K562 (cell line): ENCODE results near the gene SCP2. TPM values are rescaled to one million over a fixed set of nuclear protein-coding genes. Genes with fewer than 3 reads are reported as not detected.

Experiments
- ATAC-seq: fragments of 200-7000 bp; cut with Tn5 transposase; 3 replicates; pipeline ENCODE4 v1.9.1; 2020; ENCODE audit warnings: moderate library complexity
- BruUV-seq: library from RNA; stranded (reverse); fragments of 400-500 nt; replicated peaks from 2 replicates; lab custom pipeline; 2021; lab: Mats Ljungman, UMichigan
- CTCF ChIA-PET: fragments of 300-600 bp; formaldehyde crosslinking; extraction: SDS; loops from one replicate; lab custom pipeline; 2021; ENCODE audit warnings: low intra/inter-chr PET ratio; lab: Yijun Ruan, JAX
- POLR2A ChIA-PET: fragments of 300-600, 350-650 bp; sonication (Branson Sonifier 250); formaldehyde crosslinking; extraction: SDS; loops from one replicate; lab custom pipeline; 2021; ENCODE audit warnings: antibody characterized with exemption, inconsistent platforms; lab: Yijun Ruan, JAX
- DNase-seq, 4 experiments: peaks; one replicate each; pipeline versions ENCODE4 v3.0.0 to v3.0.0-alpha.2; 2011 to 2018; ENCODE audit warnings: low spot score in 3 of 4, mixed read lengths in 3 of 4; ENCODE audit errors: extremely low read depth in 1 of 4
- FAIRE-seq: peaks from 2 replicates; lab custom pipeline; 2011; peaks lifted over from hg19 to GRCh38; lab: Jason Lieb, UNC
- H2AFZ ChIP-seq: 2 replicates; pipeline ENCODE4 v1.6.0; 2011; ENCODE audit warnings: low read depth, low read length, control low read depth, inconsistent platforms
- H3K27ac ChIP-seq: fragments of 200-600 bp; 3 replicates; pipeline ENCODE4 v1.8.0; 2011; ENCODE audit warnings: low read depth, mild to moderate bottlenecking, control low read depth, inconsistent platforms, low read length, moderate library complexity, mixed read lengths; ENCODE audit errors: extremely low read depth
- H3K27me3 ChIP-seq, 2 experiments: fragments of 300-600 bp in 1 of 2; 2 replicates in 1 of 2; 3 replicates in 1 of 2; pipeline versions ENCODE4 v1.6.0 to v1.8.0; 2011; ENCODE audit warnings: inconsistent platforms in 2 of 2, low read length in 2 of 2, mild to moderate bottlenecking in 1 of 2, mixed read lengths in 1 of 2, moderate library complexity in 1 of 2; ENCODE audit not compliant: control insufficient read depth in 2 of 2, insufficient read depth in 2 of 2
- H3K36me3 ChIP-seq: fragments of 300-600 bp; 3 replicates; pipeline ENCODE4 v1.8.0; 2011; ENCODE audit warnings: mild to moderate bottlenecking, low read length, inconsistent platforms; ENCODE audit not compliant: control insufficient read depth, insufficient read depth
- H3K4me1 ChIP-seq, 2 experiments: fragments of 200-600 bp in 1 of 2; replicated peaks in 1 of 2; 2 replicates in 1 of 2; 3 replicates in 1 of 2; pipeline versions ENCODE4 v1.5.1 to v1.8.0; 2011; ENCODE audit warnings: inconsistent platforms in 2 of 2, low read length in 2 of 2, mild to moderate bottlenecking in 1 of 2, mixed read lengths in 1 of 2, moderate library complexity in 1 of 2; ENCODE audit not compliant: control insufficient read depth in 2 of 2, insufficient read depth in 2 of 2
- H3K4me2 ChIP-seq: 2 replicates; pipeline ENCODE4 v1.6.1; 2011; ENCODE audit warnings: low read length, control low read depth, inconsistent platforms, mixed read lengths; ENCODE audit not compliant: insufficient read depth
- H3K4me3 ChIP-seq: fragments of 200-600 bp; sonication (generic), shearing (Covaris generic); 2 replicates; pipeline ENCODE4 v1.5.1; 2016; ENCODE audit warnings: control low read depth, inconsistent platforms
- H3K79me2 ChIP-seq: fragments of 200-600 bp; 3 replicates; pipeline ENCODE4 v1.8.0; 2011; ENCODE audit warnings: low read length, inconsistent platforms; ENCODE audit not compliant: control insufficient read depth, insufficient read depth
- H3K9ac ChIP-seq, 2 experiments: 2 replicates each; pipeline versions ENCODE4 v1.6.0 to v1.6.1; 2011; ENCODE audit warnings: low read depth in 2 of 2, low read length in 2 of 2, control low read depth in 1 of 2, inconsistent platforms in 1 of 2, mild to moderate bottlenecking in 1 of 2, mixed read lengths in 1 of 2; ENCODE audit not compliant: insufficient read depth in 1 of 2
- H3K9me1 ChIP-seq: one replicate; pipeline ENCODE4 v1.6.0; 2011; ENCODE audit warnings: inconsistent platforms, mild to moderate bottlenecking, low read length, moderate library complexity; ENCODE audit not compliant: control insufficient read depth, insufficient read depth
- H3K9me3 ChIP-seq: replicated peaks from 2 replicates; pipeline ENCODE4 v1.5.1; 2011; ENCODE audit warnings: low read depth, low read length, inconsistent platforms; ENCODE audit not compliant: control insufficient read depth, insufficient read depth
- H4K20me1 ChIP-seq: replicated peaks from 2 replicates; pipeline ENCODE4 v1.6.1; 2011; ENCODE audit warnings: low read length, inconsistent platforms, mixed read lengths; ENCODE audit not compliant: control insufficient read depth, insufficient read depth
- IRF2 ChIP-seq: sonication (generic); formaldehyde crosslinking; IDR thresholded peaks from 2 replicates; pipeline ENCODE4 v1.8.1; 2022; ENCODE audit warnings: mild to moderate bottlenecking, missing genetic modification reagents
- KLF10 ChIP-seq: fragments of 250-450 bp; sonication (Bioruptor Pico); IDR thresholded peaks from 2 replicates; pipeline ENCODE4 v1.6.1; 2021; ENCODE audit warnings: matching md5 sums
- MECOM ChIP-seq: fragments of 250-450 bp; sonication (Bioruptor Pico); IDR thresholded peaks from 2 replicates; pipeline ENCODE4 v1.8.0; 2022; ENCODE audit warnings: inconsistent platforms
- MTA2 ChIP-seq: fragments of 450-650 bp; IDR thresholded peaks from 2 replicates; pipeline ENCODE4 v1.6.1; 2016; ENCODE audit warnings: low read depth
- PHF21A ChIP-seq: fragments of 450-650 bp; IDR thresholded peaks from 2 replicates; pipeline ENCODE4 v1.6.1; 2017; ENCODE audit warnings: low read depth, borderline replicate concordance
- RBM17 ChIP-seq: fragments of 200-400 bp; formaldehyde crosslinking; IDR thresholded peaks from 2 replicates; pipeline ENCODE4 v1.6.1; 2017; ENCODE audit warnings: low read depth, mild to moderate bottlenecking, low read length, borderline replicate concordance
- TAF9B ChIP-seq: fragments of 450-650 bp; IDR thresholded peaks from 2 replicates; pipeline ENCODE4 v1.6.1; 2018; ENCODE audit warnings: mild to moderate bottlenecking; ENCODE audit not compliant: partially characterized antibody
- ZHX1 ChIP-seq: fragments of 150-350 bp; conservative IDR thresholded peaks from 2 replicates; pipeline ENCODE4 v1.6.1; 2014; ENCODE audit warnings: low read length
- ZNF134 ChIP-seq: fragments of 250-450 bp; sonication (Bioruptor Pico); conservative IDR thresholded peaks from 2 replicates; pipeline ENCODE4 v1.4.0; 2020
- WGBS: fragments of 100-300 bp; shearing (Covaris generic); methylation state at CpG from one replicate; pipeline ENCODE4 v1.1.6; 2016; ENCODE audit warnings: low coverage, mixed read lengths; ENCODE audit not compliant: insufficient coverage; ENCODE audit errors: missing lambda C conversion rate; 5-methylcytosine and 5-hydroxymethylcytosine counted together
- in situ Hi-C: fragments of 300-500 bp; cut with MboI; formaldehyde crosslinking; loops from 4 replicates; pipeline ENCODE4 v1.15.0; 2018; ENCODE audit warnings: inconsistent platforms, mixed read lengths
- intact Hi-C: fragments of 100-400 bp; cut with micrococcal nuclease; formaldehyde crosslinking; loops from 2 replicates; pipeline ENCODE4 v1.14.2; 2022
- polyA plus RNA-seq, 8 experiments: library from polyadenylated mRNA; depleted of rRNA in 4 of 8; stranded (reverse) in 5 of 8; unstranded in 3 of 8; fragments of >200 nt; fragmentation: Nextera tagmentation in 2 of 8; fragmentation: Illumina TruSeq in 1 of 8; extraction: Ambion mirVana in 2 of 8; extraction: Trizol in 1 of 8; gene quantifications; 2 replicates each; pipeline versions ENCODE4 v1.2.1 to v1.2.3, GENCODE V29; 2011 to 2014; ENCODE audit warnings: inconsistent platforms in 1 of 8, missing spikeins in 1 of 8
- total RNA-seq, 7 experiments: library from RNA; depleted of rRNA in 6 of 7; stranded (reverse); fragments of >200 nt in 6 of 7; fragmentation: Illumina TruSeq in 2 of 7; extraction: Trizol in 2 of 7; gene quantifications; 2 replicates each; pipeline versions ENCODE4 v1.2.1 to v1.2.3, GENCODE V29; 2011 to 2021; ENCODE audit warnings: low replicate concordance in 1 of 7

SCP2 gene
- total and polyA plus RNA-seq, 9 of the 15 experiments (the other 6 are each of a cell fraction or from before 2014, with no cell fraction given), result 63.8 to 258 (median 106) TPM

- Histone ChIP-seq H2AFZ (no peak overlapping the region), H3K36me3 (no peaks in the 10 kb centered on the region), H3K9me1 (no peaks in the 10 kb centered on the region), H3K27ac (no peak overlapping the region), H3K9ac (no peak overlapping the region), H3K79me2 (no peaks in the 10 kb centered on the region), H3K27me3 (no peaks in the 10 kb centered on the region), H3K4me1 (no peaks in the 10 kb centered on the region; a peak in 1 of 5 replicates), H3K9me3 (no peaks in the 10 kb centered on the region)
- FAIRE-seq (no peak), ATAC-seq (no peak), DNase-seq (no peak)
- WGBS, result 85% methylated on average over 16 of the region's 35 CpGs
- in situ Hi-C loops, result loop anchor here (25.0 kb wide), 1 partner anchor 266 kb away; the partner anchor contains the start of gene CPT2
- BruUV-seq, result no TSS peak
- TF ChIP-seq MTA2 (no peak), IRF2 (no peak), ZHX1 (no peak), PHF21A (no peak), MECOM (CRISPR knock-in tag) (no peak), KLF10 (CRISPR knock-in tag) (no peak), RBM17 (no peak), TAF9B (no peak), ZNF134 (CRISPR knock-in tag) (no peak)
- TF ChIP-seq, all 486 proteins: peak for 0
- ChIA-PET CTCF (no interaction called here), POLR2A (no interaction called here)
- intact Hi-C loops, result no loop called here
- no peaks in the 10 kb centered on the region for H4K20me1 ChIP-seq
- H3K4me2 ChIP-seq, result no peak overlapping the region
- no peak overlapping the region for H3K4me3 ChIP-seq
These were observed 6.2 kb upstream of the SCP2 start for GRCh38 chr1:52920791-52921291.
